Esophagus (tissue), 2 donors: ENCODE measurements around the gene MID2. TPM values are rescaled to one million over a fixed set of nuclear protein-coding genes. Genes with fewer than 3 reads are reported as not detected.
"Not testable (repeated sequence)": the region's sequence is repeated elsewhere in the genome, so short reads cannot be mapped to it uniquely, and the experiment has no call there.

ENCODE experiments used
- H3K27ac ChIP-seq, 2 donors: one replicate each; pipeline ENCODE4 v1.5.1; 2013; ENCODE audit warnings: low read depth in 2 of 2, mild to moderate bottlenecking in 2 of 2, inconsistent platforms in 1 of 2, low read length in 1 of 2, moderate library complexity in 1 of 2
- H3K27me3 ChIP-seq, 2 donors: one replicate each; pipeline ENCODE4 v1.6.1; 2013; ENCODE audit warnings: low read length in 2 of 2, control low read depth in 1 of 2, mild to moderate bottlenecking in 1 of 2; ENCODE audit not compliant: insufficient read depth in 2 of 2, control insufficient read depth in 1 of 2
- H3K36me3 ChIP-seq, 2 donors: one replicate each; pipeline ENCODE4 v1.6.1; 2013; ENCODE audit warnings: low read length in 1 of 2; ENCODE audit not compliant: control insufficient read depth in 2 of 2, insufficient read depth in 2 of 2
- H3K4me1 ChIP-seq, 2 donors: one replicate each; pipeline ENCODE4 v1.6.1; 2013; ENCODE audit warnings: low read length in 1 of 2; ENCODE audit not compliant: control insufficient read depth in 2 of 2, insufficient read depth in 2 of 2
- H3K4me3 ChIP-seq, 2 donors: one replicate each; pipeline ENCODE4 v1.5.1; 2013; ENCODE audit warnings: low read length in 2 of 2, mild to moderate bottlenecking in 2 of 2, low read depth in 1 of 2, moderate library complexity in 1 of 2
- H3K9me3 ChIP-seq, 2 donors: one replicate each; pipeline ENCODE4 v1.6.1; 2013; ENCODE audit warnings: mild to moderate bottlenecking in 2 of 2, low read depth in 1 of 2, low read length in 1 of 2, moderate library complexity in 1 of 2; ENCODE audit not compliant: control insufficient read depth in 2 of 2, insufficient read depth in 1 of 2
- WGBS, 2 donors: extraction: QIAGEN DNeasy Blood & Tissue Kit; methylation state at CpG; one replicate each; pipeline ENCODE4 v1.1.7; 2013; 5-methylcytosine and 5-hydroxymethylcytosine counted together
- polyA plus RNA-seq, 2 donors: library from polyadenylated mRNA; stranded (reverse); fragments of 200-250 nt; gene quantifications; one replicate each; pipeline ENCODE4 v1.2.3, GENCODE V29; 2013
- donor health status: healthy with polysubstance abuse.
- donor health status: Bipolar disorder and iron deficiency.

The MID2 gene
- polyA plus RNA-seq, 2 donors: 3.3 to 7.9 TPM

DNA sequence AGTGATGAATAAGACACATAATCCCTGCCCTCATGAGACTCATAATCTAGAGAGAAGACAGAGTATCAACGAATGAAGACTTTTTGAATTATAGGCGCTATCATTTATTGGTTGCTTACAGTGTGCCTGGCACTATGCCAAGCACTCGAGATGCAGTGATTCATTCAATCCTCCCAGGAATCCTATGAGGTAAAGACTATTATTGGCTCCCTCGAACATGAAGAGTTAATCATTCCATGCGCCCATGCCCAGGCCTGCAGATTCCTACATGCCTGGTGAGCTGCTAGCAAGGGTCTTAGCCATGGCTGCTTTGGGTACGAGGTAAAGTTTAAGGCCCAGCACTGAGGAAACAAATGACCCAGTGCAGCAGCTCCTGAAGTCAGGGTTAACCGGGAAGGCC lies 109.5 kb downstream of the MID2 start:
- H3K36me3 ChIP-seq: no peaks in the 10 kb centered on the region
- no peak overlapping the region for H3K27ac ChIP-seq
- H3K9me3 ChIP-seq: no peaks in the 10 kb centered on the region
- peaks cover 0 to 2% of the 10 kb centered on the region in 2 donors for H3K4me1 ChIP-seq
- H3K4me3 ChIP-seq: peak overlapping the region; percentile 41 to 49
- no peaks in the 10 kb centered on the region for H3K27me3 ChIP-seq
- WGBS, 2 donors: 27 to 46% methylated on average over 7 of the region's 7 CpGs

DNA sequence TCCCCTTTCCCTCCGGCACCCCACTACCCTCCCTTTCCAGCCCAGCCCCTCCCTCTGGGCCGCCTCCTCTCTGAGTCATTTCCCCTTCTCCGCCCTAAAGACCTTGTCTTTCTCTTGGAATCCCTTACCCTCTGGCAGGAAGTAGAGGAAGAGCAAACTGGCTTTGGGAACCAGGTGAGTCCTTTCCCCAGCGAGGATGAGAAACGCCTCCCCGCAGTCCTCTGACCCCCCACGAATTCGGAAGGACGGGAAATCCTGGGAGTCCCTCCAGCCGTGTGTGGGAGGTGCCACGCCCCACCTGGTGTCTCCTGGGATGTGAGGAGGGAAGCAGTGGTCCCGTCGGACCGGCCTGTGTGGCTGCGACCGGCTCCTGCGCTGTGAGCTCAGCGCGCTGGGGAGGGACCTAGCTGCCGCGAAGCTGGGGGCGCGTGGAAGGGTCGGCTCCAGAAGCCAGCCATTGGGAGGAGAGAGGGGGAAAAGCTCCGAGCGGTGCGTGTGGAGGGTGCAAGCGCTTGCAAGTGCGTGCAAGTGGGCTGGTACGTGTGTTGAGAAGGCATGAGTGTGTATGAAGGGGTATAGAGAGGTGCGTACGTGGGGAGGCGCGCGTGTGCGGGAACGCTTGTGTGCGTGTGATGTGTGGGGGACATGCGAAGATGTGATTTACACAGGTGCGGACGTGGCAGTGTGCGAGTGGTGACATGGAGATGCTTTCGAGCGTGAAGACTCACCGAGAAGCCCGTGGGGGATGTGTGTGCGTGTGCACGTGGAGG lies 110.2 kb downstream of the MID2 start:
- Histone ChIP-seq H3K27me3 (no peaks in the 10 kb centered on the region), H3K4me3 (peak overlapping the region; percentile 41 to 49), H3K4me1 (peaks cover 0 to 2% of the 10 kb centered on the region in 2 donors), H3K27ac (no peak overlapping the region), H3K36me3 (no peaks in the 10 kb centered on the region), H3K9me3 (no peaks in the 10 kb centered on the region)
- WGBS, 2 donors: 8 to 36% methylated on average over 48 of the region's 48 CpGs

DNA sequence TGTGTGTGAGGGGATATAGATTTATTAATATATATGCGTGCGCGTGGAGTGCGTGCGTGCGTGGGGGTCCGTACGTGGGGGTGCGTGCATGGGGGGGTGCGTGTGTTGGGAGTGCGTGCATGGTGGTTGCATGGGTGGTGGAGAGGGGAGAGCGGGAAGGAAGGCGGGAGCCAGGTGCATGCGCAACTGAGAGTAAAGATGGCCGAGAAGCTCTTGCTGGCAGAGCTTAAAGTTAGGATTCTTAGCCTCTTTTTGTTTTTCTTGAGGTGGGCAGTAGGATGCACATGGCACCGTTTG lies 110.7 kb downstream of the MID2 start:
- no peaks in the 10 kb centered on the region for H3K27me3 ChIP-seq
- peaks cover 0 to 2% of the 10 kb centered on the region in 2 donors for H3K4me1 ChIP-seq
- no peaks in the 10 kb centered on the region for H3K9me3 ChIP-seq
- no peak overlapping the region for H3K27ac ChIP-seq
- WGBS, 2 donors: 35 to 52% methylated on average over 16 of the region's 16 CpGs
- H3K36me3 ChIP-seq: no peaks in the 10 kb centered on the region
- H3K4me3 ChIP-seq: peak overlapping the region in 1 of 2 donors; percentile 41

DNA sequence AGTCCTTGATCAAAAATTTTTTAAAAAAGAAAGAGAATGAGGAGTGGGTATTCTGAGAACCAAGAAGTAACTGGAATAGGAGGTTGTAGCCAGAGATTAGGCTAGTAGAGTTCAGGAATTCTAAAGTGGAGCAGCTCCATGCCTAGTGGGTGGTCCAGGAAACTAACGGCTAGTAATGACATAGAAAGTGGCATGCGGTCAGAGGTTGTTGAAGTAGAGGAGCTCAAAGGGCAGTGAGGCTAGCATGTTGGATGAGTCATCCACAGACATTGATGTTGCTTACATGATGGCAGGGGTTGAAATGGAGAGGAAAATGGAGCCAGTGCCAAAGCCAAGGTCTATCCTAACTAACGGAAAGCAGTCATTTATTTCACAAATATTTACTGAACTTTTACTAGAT lies 114.4 kb downstream of the MID2 start:
- WGBS, 2 donors: 63 to 70% methylated on average over 3 of the region's 3 CpGs
- H3K36me3 ChIP-seq: no peaks in the 10 kb centered on the region
- H3K9me3 ChIP-seq: no peaks in the 10 kb centered on the region
- H3K27ac ChIP-seq: no peak overlapping the region
- peaks cover 0 to 2% of the 10 kb centered on the region in 2 donors for H3K4me1 ChIP-seq
- no peaks in the 10 kb centered on the region for H3K27me3 ChIP-seq
- H3K4me3 ChIP-seq: no peak overlapping the region

DNA sequence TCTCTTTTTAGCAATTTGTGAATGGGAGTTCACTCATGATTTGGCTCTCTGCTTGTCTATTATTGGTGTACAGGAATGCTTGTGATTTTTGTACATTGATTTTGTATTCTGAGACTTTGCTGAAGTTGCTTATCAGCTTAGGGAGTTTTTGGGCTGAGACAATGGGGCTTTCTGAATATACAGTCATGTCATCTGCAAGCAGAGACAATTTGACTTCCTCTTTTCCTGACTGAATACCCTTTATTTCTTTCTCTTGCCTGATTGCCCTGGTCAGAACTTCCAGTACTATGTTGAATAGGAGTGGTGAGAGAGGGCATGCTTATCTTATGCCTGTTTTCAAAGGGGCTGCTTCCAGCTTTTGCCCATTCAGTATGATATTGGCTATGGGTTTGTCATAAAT lies 129.7 kb downstream of the MID2 start:
- not testable (repeated sequence) for H3K4me1 ChIP-seq, H3K36me3 ChIP-seq, H3K9me3 ChIP-seq

DNA sequence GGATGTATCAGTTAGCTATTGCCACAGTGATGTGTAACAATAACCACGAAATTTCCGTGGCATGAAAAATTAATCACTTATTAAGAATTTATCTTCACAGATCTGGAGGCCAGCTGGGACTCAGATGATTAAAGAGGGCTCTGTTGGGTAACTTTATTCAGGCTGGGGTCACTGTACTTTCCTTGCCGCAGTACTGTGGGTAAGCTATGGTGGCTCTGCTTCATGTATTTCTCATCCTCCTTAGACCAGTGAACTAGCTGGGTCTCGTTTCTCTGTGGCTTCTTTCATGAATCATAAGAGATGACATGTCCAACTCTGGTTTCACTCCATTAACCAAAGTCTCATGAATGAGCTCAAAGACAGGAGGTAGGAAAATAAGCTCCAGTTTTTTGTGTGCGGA lies 143.0 kb downstream of the MID2 start:
- no peak overlapping the region for H3K27ac ChIP-seq
- WGBS, 2 donors: 69 to 80% methylated on average over 5 of the region's 5 CpGs
- no peaks in the 10 kb centered on the region for H3K27me3 ChIP-seq
- no peaks in the 10 kb centered on the region for H3K9me3 ChIP-seq
- no peak overlapping the region for H3K4me3 ChIP-seq
- H3K36me3 ChIP-seq: no peaks in the 10 kb centered on the region
- H3K4me1 ChIP-seq: no peaks in the 10 kb centered on the region

More for the DNA sequence above, 129.7 kb downstream of the MID2 start:
- H3K27ac ChIP-seq, H3K4me3 ChIP-seq, H3K27me3 ChIP-seq: not testable (repeated sequence)

DNA sequence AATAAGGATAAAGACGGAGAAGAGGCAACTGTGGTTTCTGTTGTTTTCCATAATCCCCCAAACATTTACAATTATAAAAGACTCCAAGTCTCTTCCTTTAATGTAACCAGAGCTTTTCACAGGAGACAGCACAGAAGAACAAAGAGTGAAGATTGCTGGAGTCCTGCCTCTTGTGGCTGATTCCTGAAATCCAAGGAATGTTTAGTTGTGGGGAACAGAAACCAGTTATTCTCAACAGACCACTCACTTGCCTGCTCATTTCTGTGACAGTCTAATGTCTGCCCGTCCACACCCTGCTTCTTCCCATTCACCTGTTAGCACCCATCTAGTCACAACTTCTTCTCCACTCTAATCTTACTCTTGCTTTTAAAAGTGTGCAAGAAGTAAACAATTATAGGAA lies 144.4 kb downstream of the MID2 start:
- 66 to 76% methylated on average over 2 of the region's 2 CpGs for WGBS, 2 donors
- Histone ChIP-seq H3K27me3 (no peaks in the 10 kb centered on the region), H3K27ac (no peak overlapping the region), H3K36me3 (no peaks in the 10 kb centered on the region), H3K9me3 (no peaks in the 10 kb centered on the region), H3K4me3 (no peak overlapping the region), H3K4me1 (no peaks in the 10 kb centered on the region)

DNA sequence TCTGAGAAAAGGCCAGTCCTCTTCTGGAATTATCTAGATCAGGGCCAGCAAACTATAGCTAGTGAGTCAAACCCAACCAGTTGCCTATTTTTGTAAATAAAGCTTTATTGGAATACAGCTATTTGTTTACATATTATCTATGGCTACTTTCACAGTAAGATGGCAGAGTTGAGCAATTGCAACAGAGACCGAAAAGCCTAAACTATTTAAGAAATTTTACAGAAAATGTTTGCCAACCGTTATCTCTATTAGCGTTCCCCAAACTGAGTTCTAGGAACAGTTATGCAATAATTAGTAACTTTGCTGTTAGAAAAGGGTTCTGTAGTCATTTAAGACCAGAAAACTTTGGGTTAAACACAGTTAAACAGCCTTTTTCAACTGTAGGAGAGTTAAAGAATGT lies 146.0 kb downstream of the MID2 start:
- Histone ChIP-seq H3K4me1 (no peaks in the 10 kb centered on the region), H3K4me3 (no peak overlapping the region), H3K36me3 (no peaks in the 10 kb centered on the region), H3K9me3 (no peaks in the 10 kb centered on the region), H3K27ac (no peak overlapping the region), H3K27me3 (no peaks in the 10 kb centered on the region)
- WGBS, 2 donors: 89 to 93% methylated on average over 3 of the region's 3 CpGs

Other genes with a start within 250 kb of the MID2 start
- 10 to 100 TPM in 1 of 2 donors, 1 to 10 TPM in 1; 2.7 to 10.2 TPM for gene PRPS1, start 197.4 kb upstream of the MID2 start, polyA plus RNA-seq
- 10 to 100 TPM; 62.5 to 64.5 TPM for gene TSC22D3, start 50.1 kb upstream of the MID2 start, polyA plus RNA-seq
- gene NCBP2L, start 48.1 kb upstream of the MID2 start, polyA plus RNA-seq: under 1 TPM in 1 of 2 donors, not detected in 1; 0.02 TPM
- gene TEX13B, start 156.5 kb downstream of the MID2 start, polyA plus RNA-seq: not detected
- under 1 TPM; 0.27 to 0.47 TPM for gene VSIG1, start 219.2 kb downstream of the MID2 start, polyA plus RNA-seq